HG03439 (cell line): ENCODE data around the gene CYTL1.
"Not testable (repeated sequence)": the region's sequence is repeated elsewhere in the genome, so short reads cannot be mapped to it uniquely, and the experiment has no call there.

Source experiments
- ATAC-seq: cut with Tn5 transposase; IDR thresholded peaks from one replicate; pipeline ENCODE4 v1.9.1; 2021; ENCODE audit warnings: mild to moderate bottlenecking, moderate library complexity; ENCODE audit not compliant: unreplicated experiment

Gene CYTL1, protein sequence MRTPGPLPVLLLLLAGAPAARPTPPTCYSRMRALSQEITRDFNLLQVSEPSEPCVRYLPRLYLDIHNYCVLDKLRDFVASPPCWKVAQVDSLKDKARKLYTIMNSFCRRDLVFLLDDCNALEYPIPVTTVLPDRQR

DNA sequence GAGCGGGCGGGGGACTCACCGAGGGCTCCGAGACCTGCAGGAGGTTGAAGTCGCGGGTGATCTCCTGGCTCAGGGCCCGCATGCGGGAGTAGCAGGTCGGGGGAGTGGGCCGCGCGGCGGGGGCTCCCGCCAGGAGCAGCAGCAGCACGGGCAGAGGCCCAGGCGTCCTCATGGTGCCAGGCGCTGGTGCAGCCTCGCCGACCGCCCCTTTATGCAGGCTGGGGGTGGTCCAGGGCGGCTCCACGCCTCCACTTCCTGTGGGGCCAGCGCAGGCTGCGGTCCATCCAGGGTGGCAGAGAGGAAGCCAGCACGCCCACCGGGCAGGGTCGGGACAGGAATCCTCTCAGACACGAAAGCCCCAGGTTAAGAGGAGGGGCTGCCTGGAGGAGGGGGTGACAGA lies at the start of gene CYTL1:
TSS of gene CYTL1 (minus strand) at position 185 of the 400 bp plus-strand sequence. CDS start at position 172, 13 bp downstream.
- ATAC-seq, result no peak

DNA sequence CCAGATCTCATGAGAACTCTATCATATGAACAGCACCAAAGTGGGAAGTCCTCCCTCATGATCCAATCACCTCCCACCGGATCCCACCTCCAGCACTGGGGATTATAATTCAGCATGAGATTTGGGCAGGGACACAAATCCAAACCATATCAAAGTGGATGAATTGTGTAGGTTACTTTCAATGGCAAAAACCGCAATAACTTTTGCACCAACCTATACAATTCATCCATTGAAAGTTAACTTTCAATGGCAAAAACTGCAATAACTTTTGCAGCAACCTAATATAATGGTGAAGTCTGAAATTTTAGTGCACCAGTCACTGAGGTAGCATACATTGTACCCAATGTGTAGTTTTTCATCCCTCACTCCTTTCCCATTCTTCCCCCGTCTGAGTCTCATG lies 48.6 kb upstream of the CYTL1 start:
- no peak for ATAC-seq

- ATAC-seq, result not testable (repeated sequence)
Measured at GRCh38 chr4:5066968-5067367, 47.7 kb upstream of the CYTL1 start.

GRCh38 chr4:5066101-5066500 lies 46.8 kb upstream of the CYTL1 start:
- ATAC-seq, result no peak

DNA sequence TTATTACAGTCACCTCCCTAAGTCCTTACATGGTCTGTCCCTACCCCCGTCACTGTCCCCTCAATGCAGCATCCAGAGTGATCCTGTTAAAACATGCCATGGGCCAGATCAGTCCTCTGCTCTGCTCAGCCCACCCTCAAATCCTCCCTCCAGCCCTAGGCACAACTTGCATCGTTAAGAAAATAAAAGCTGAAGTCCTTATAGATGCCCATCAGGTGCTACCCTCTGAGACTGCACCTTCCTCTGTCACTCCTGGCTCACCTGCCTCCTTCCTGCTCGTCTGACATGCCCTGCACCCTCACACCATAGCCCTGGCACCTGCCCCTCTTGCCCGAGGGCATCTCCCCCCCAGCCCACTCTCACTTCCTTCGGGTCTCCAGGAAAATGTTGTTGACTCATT lies 36.2 kb upstream of the CYTL1 start:
- ATAC-seq, result no peak

GRCh38 chr4:5054532-5054931 lies 35.3 kb upstream of the CYTL1 start:
- ATAC-seq, result no peak

GRCh38 chr4:5052726-5053425 lies 33.6 kb upstream of the CYTL1 start:
- ATAC-seq, result no peak

DNA sequence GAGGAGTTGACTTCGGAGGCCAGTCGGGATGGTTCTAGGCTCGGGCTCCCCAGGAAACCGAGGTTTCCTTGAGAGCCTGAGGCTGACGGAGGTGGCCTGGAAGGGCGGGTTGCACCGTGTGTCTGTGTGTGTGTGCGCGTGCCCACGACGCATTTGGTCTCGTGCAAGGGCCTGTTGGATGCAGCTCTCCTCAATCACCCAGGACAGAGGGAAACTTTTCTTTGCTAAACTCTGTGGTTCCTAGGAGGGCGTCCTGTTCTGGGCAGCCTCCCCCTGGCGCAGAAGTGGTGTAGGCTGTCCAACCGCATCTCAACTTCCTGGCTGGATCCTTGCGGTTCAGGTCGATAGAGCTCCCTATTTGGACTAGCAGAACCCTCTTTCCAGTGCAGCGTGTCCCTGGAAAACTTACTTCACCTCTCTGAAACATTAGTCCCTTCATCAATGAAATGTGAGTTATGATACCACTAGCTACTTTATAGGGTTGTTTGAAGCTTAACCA lies 33.0 kb upstream of the CYTL1 start:
- ATAC-seq, result no peak

DNA sequence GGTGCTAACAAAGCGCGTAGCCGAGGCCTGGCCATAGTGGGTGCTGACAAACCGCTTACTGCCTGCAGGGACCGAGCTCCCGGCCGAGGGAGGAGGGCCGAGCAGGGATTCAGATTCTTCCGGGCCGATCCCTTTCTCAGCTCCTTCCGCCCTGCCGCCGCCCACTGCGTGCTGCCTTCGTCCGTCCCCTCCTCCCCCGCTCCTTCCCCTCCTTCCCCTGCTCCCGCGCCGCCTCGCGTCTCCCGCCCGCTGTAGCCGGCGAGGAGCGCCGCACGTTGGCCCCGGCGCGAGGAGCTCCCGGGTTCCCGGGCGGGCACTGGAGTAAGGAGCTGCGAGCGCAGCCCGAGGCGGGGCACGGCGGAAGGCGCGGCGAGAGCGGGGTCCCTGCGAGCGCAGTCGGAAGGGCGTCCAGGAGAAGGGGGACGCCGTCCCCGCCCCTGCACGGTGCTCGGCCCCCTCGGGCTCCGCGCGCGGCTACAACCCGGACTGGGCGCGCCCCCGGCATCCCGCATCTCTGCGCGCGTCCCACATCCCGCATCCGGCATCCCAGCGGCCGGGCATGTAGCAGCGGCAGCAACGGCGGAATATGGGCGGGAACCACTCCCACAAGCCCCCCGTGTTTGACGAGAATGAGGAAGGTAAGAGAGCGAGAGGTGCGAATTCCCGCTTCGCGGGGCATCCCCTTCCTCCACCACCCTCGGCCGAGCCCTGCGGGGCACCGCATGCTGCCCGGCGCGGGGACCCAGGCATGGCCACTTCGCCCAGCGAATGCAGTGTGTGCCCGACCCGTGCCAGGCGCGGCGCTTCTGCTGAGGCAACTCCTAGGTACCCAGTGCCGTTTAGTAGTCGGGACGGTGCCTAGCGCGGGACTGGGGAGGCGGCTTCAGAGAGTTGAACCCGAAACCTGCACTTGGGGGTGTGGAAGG lies 32.3 kb upstream of the CYTL1 start, which contains the start of gene STK32B:
TSS of gene STK32B (plus strand) at position 203 of the 926 bp plus-strand sequence.
- no peak for ATAC-seq

GRCh38 chr4:5050520-5051277 lies 31.4 kb upstream of the CYTL1 start:
- ATAC-seq, result no peak

GRCh38 chr4:5048721-5049120 lies 29.5 kb upstream of the CYTL1 start:
- ATAC-seq, result no peak

- no peak for ATAC-seq
Measured at GRCh38 chr4:5045097-5045496, 25.8 kb upstream of the CYTL1 start.

- no peak for ATAC-seq
Measured at GRCh38 chr4:5044341-5044740, 25.1 kb upstream of the CYTL1 start.

DNA sequence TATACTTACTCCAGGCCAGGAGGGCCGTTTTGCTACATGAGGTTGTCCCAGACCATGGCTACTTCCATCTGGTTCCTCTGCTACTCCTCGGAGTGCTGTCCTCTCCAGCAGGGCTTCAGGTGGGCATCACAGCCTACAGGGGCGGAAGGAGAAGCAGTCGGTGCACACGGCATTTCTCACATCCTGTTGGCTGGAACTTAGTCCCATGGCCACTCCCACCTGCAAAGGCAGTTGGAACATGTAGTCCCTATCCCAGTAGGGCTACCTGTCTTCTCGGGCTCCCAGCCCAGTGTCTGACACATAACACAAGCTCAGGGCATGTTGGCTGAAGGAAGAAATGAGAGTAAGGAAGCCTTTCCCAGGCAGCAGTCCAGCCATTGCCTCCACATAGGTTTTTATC lies 24.3 kb upstream of the CYTL1 start:
- ATAC-seq, result no peak

GRCh38 chr4:5041699-5042098 lies 22.4 kb upstream of the CYTL1 start:
- no peak for ATAC-seq

- no peak for ATAC-seq
Measured at GRCh38 chr4:5040856-5041620, 21.8 kb upstream of the CYTL1 start.

DNA sequence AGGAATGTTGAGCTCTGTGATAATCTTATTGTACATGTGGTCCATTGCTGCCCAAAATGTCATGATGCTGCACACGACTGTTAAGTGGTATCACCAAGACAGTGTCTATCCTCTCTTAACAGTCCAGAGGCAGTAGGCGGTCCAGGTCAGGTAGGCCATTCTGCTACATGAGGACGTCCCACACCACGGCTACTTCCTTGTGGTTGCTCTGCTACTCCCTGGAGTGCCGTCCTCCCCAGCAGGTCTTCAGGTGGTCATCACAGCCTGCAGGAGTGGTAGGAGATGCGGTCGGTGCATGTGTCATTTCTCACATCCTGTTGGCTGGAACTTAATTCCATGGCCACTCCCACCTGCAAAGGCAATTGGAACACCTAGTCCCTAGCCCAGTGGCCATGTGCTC lies 20.5 kb upstream of the CYTL1 start:
- no peak for ATAC-seq

GRCh38 chr4:5037553-5038551 lies 18.6 kb upstream of the CYTL1 start:
- no peak for ATAC-seq

GRCh38 chr4:5036239-5036638 lies 17.0 kb upstream of the CYTL1 start:
- ATAC-seq, result no peak
